HUES6 (cell line): ENCODE measurements around the gene GDF11.

Source experiments
- H3K27ac ChIP-seq: 2 replicates; pipeline ENCODE4 v1.7.0; 2013; ENCODE audit warnings: low read depth, mild to moderate bottlenecking, low read length, inconsistent platforms
- H3K27me3 ChIP-seq: 2 replicates; pipeline ENCODE4 v1.6.1; 2013; ENCODE audit warnings: low read length; ENCODE audit not compliant: control insufficient read depth, insufficient read depth
- H3K36me3 ChIP-seq: 2 replicates; pipeline ENCODE4 v1.6.1; 2013; ENCODE audit warnings: low read length; ENCODE audit not compliant: control insufficient read depth, insufficient read depth
- H3K4me1 ChIP-seq: 2 replicates; pipeline ENCODE4 v1.6.1; 2013; ENCODE audit warnings: low read length; ENCODE audit not compliant: control insufficient read depth, insufficient read depth
- H3K4me3 ChIP-seq: 2 replicates; pipeline ENCODE4 v1.5.1; 2013; ENCODE audit warnings: low read depth, low read length
- H3K9ac ChIP-seq: one replicate; pipeline ENCODE4 v1.6.1; 2013; ENCODE audit warnings: mild to moderate bottlenecking, low read length
- H3K9me3 ChIP-seq: 2 replicates; pipeline ENCODE4 v1.6.1; 2013; ENCODE audit warnings: low read depth, low read length; ENCODE audit not compliant: control insufficient read depth, insufficient read depth

GDF11 gene

DNA sequence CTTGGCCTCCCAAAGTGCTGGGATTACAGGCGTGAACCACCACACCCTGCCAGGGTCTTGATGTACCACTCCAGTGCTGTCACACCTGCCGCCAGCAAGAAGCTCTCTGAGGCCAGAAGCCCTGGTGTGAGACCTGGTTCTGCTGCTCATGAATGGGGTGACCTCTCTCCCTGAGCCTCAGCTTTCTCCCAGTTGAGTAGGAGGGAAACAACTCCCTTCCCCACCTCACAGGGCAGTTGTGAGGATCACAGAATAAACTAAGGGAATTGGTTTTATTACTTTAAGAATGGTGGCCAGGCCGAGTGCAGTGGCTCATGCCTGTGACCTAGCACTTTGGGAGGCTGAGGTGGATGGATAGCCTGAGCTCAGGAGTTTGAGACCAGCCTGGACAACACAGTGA is 8.3 kb upstream of the GDF11 start:
- peaks cover 17% of the 10 kb centered on the region; the same call in 1 of the 2 replicates for H3K4me1 ChIP-seq
- no peaks in the 10 kb centered on the region for H3K27me3 ChIP-seq
- H3K9ac ChIP-seq = no peak overlapping the region
- H3K9me3 ChIP-seq = no peaks in the 10 kb centered on the region
- no peak overlapping the region for H3K4me3 ChIP-seq
- H3K27ac ChIP-seq = no peak overlapping the region
- no peaks in the 10 kb centered on the region for H3K36me3 ChIP-seq

- Histone ChIP-seq H3K27ac (no peak overlapping the region), H3K4me1 (peaks cover 9% of the 10 kb centered on the region; the same call in 1 of the 2 replicates), H3K36me3 (no peaks in the 10 kb centered on the region), H3K27me3 (no peaks in the 10 kb centered on the region), H3K9me3 (no peaks in the 10 kb centered on the region), H3K4me3 (no peak overlapping the region), H3K9ac (no peak overlapping the region)
Observed at GRCh38 chr12:55736076-55736475, 6.8 kb upstream of the GDF11 start.

DNA sequence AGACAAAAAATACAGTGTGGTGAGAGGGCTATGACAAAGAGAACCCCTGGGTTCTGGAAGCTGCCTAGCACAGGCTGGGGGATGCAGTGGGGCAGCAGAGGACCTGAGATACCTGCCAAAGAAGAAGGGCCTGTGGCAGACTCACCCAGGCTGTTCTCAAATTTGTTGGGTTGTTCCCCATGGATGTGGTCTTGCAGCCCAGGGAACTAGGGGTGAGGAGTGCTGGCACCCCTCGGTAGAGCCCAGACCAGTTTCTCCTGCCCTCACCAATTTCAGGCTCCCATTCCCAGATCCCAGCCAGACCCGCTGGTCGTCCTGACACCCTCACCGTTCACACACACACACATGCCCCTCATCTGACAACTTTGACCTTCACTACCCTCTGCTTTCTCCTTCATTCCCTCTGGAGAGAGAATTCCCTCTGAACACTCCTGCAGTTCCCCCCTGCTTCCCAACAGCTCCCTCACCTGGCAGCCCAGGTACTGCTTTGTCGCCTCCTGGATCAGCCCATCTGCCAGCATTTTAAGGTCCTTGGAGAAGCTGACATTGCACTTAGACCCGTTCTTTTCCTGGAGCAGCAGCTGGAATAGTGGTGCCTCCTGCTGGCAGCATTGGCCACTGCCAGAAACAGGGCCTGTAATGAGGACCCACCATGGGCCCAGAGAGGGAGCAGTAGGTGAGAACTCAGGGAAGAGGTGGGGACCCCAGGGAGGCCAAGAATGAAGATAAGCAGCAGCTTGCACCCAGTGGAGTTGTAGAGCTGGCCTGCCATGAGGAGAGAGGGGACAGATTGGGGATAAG is 5.9 kb upstream of the GDF11 start:
- H3K9me3 ChIP-seq = no peaks in the 10 kb centered on the region
- H3K4me1 ChIP-seq = peaks cover 12% of the 10 kb centered on the region
- no peak overlapping the region for H3K27ac ChIP-seq
- no peaks in the 10 kb centered on the region for H3K36me3 ChIP-seq
- no peaks in the 10 kb centered on the region for H3K27me3 ChIP-seq
- H3K9ac ChIP-seq = no peak overlapping the region
- H3K4me3 ChIP-seq = peak overlapping the region; percentile 59

DNA sequence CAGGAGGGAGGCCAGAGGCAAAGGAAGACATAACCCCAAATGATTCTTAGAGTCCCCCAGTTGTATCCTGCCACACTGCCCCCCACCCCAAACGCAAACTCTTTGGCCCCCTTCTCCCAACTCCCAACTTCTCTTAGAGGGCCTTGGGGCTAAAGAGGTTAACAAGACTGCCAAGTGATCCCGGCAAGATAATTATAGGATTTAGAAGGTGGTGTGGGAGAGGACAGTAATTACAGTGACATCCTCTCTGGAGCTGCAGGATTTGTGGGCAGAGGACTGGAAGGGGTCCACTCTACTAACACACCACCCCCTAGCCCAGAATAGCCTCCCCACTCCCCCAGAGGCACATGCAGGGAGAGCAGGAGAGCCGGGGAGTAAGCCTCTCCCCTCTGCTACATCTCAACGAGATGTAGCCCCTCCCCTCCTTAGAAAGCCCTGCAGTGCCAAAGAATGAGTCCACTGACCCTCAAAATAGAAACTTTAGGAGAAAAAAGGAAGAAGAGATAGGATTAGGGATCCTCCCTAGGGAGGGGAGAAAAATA is 5.3 kb upstream of the GDF11 start:
- Histone ChIP-seq H3K9ac (peak overlapping the region; percentile 24), H3K36me3 (no peaks in the 10 kb centered on the region), H3K27me3 (no peaks in the 10 kb centered on the region), H3K9me3 (no peaks in the 10 kb centered on the region), H3K27ac (0 out of 2 replicates have a peak overlapping the region, but pooled peaks have one; percentile 4), H3K4me3 (peak overlapping the region; percentile 59), H3K4me1 (peaks cover 18% of the 10 kb centered on the region)

- Histone ChIP-seq H3K27me3 (no peaks in the 10 kb centered on the region), H3K4me3 (peak overlapping the region; percentile 59), H3K9ac (peak overlapping the region; percentile 24), H3K36me3 (no peaks in the 10 kb centered on the region), H3K27ac (0 out of 2 replicates have a peak overlapping the region, but pooled peaks have one; percentile 4), H3K9me3 (no peaks in the 10 kb centered on the region), H3K4me1 (peaks cover 18% of the 10 kb centered on the region)
Observed at GRCh38 chr12:55738123-55739024, 4.5 kb upstream of the GDF11 start.

DNA sequence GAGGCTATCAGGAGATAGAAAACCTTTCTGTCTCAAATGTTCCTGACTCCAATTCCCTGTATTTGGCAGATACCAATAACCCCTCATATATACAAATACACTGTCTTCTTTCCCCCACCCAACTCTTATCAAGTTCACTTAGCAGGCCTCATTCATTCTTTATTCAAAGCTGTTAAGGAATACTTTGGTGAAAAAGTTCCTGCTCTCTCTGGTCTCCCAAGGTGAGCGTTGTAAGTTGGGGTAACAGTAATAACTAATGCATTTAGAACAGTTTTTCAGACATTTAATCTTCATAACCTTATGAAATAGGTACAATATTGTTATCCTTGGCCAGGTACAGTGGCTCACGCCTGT is 3.9 kb upstream of the GDF11 start:
- peaks cover 18% of the 10 kb centered on the region for H3K4me1 ChIP-seq
- H3K36me3 ChIP-seq = no peaks in the 10 kb centered on the region
- H3K27me3 ChIP-seq = no peaks in the 10 kb centered on the region
- no peak overlapping the region for H3K9ac ChIP-seq
- no peak overlapping the region for H3K27ac ChIP-seq
- H3K9me3 ChIP-seq = no peaks in the 10 kb centered on the region
- H3K4me3 ChIP-seq = no peak overlapping the region; the same call in 1 of the 2 replicates

DNA sequence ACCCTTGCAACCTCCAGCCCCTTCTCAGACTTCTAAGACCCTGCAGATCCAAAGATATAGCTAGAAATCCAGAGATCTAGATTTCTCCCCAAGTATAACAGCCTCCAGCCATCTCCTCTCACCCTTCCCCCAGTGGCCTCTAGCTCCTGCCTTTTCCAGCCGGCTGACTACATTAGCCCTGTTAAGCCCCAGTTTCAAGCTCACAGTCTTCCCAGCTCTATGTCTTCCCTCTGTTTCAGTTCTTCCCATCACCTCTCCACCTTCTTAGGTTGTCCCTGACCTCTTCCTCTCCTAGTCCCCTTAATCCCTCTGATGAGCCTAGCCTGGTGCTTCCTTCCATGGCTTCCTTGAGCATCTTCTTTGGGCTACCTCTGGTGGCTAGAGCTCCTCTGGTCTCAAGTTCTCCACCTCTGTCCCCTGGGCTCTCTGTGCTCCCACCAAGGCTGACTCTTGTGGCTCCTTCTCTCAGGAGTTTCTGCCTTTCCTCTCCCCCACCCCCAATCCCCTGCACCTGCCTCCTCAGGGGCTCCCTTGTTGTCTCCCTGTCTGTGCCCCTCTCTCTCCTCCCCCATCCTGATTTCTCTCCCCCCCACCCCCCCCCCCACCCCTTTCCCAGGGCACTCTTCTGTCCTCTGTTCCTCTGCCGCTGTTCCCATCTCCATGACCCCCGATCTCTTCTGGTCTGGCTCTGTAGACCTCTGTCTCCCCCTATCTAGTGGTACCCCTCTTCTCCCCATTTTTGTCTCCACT is 816 bp upstream of the GDF11 start:
- Histone ChIP-seq H3K9me3 (no peaks in the 10 kb centered on the region), H3K9ac (peak overlapping the region; percentile 59), H3K27me3 (no peaks in the 10 kb centered on the region), H3K27ac (no peak overlapping the region), H3K4me1 (peaks cover 35% of the 10 kb centered on the region), H3K4me3 (peak overlapping the region; percentile 56), H3K36me3 (no peaks in the 10 kb centered on the region)

- Histone ChIP-seq H3K4me1 (peaks cover 45% of the 10 kb centered on the region), H3K9ac (peak overlapping the region; percentile 97), H3K9me3 (no peaks in the 10 kb centered on the region), H3K4me3 (peak overlapping the region; percentile 98), H3K27ac (peak overlapping the region; percentile 72; the same call in 1 of the 2 replicates), H3K27me3 (no peaks in the 10 kb centered on the region), H3K36me3 (peaks cover 9% of the 10 kb centered on the region)
Observed at GRCh38 chr12:55743406-55744339, 751 bp downstream of the GDF11 start.

DNA sequence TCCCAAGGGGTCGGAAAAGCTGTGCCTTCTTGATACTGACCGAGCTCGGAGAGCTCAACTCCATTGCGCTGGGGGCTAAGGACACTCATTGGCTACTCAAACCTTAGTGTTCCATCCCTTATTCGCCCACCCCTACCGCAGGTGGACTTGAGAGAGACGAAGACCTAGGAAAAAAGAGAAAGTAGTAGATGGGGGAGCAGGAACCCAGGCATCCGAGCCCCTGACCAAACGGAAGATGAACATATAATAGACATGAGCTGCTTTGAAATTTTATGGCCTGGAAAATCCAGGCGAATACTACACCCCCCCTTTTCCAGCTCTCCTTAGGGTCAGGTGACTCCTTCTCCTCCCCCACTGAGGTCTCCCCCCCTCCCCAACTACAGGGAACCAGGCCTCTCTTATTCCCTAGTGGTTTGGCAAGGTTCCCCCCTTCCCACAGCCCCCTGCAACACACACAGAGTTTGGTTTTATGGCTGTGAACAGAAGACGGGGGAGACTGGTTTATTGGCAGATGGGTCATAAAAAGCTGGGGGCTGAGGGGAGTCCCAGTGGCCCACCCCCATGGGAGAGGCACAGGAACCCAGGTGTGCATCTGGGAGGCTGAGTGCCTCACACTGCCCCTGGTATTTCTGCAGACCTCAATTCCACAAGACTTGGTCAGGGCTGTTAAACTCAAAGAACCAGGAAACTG is 1.6 kb downstream of the GDF11 start:
- peaks cover 17% of the 10 kb centered on the region for H3K36me3 ChIP-seq
- no peaks in the 10 kb centered on the region for H3K9me3 ChIP-seq
- H3K4me3 ChIP-seq = peak overlapping the region; percentile 98
- H3K4me1 ChIP-seq = peaks cover 49% of the 10 kb centered on the region
- peak overlapping the region; percentile 97 for H3K9ac ChIP-seq
- peak overlapping the region; percentile 72; the same call in 1 of the 2 replicates for H3K27ac ChIP-seq
- H3K27me3 ChIP-seq = no peaks in the 10 kb centered on the region
